GM23338 (cell line): Measurements from ENCODE around the gene CXCL12. TPM values are rescaled to one million over a fixed set of nuclear protein-coding genes. Genes with fewer than 3 reads are reported as not detected.

Source experiments
- ATAC-seq: fragments of 200-7000 bp; cut with Tn5 transposase; 3 replicates; pipeline ENCODE4 v1.9.1; 2020
- DNase-seq: peaks from one replicate; pipeline ENCODE4 v3.0.0-alpha.2; 2015; ENCODE audit warnings: low spot score
- H2AFZ ChIP-seq: fragments of 200-600 bp; sonication (generic); 2 replicates; pipeline ENCODE4 v1.8.0; 2016; ENCODE audit warnings: antibody characterized with exemption, mild to moderate bottlenecking, moderate library complexity
- H3F3A ChIP-seq: fragments of 200-600 bp; sonication (generic); replicated peaks from 2 replicates; pipeline ENCODE4 v1.8.0; 2017; ENCODE audit warnings: antibody characterized with exemption, mixed run types, low read depth
- H3K27ac ChIP-seq: fragments of 200-600 bp; sonication (generic); 2 replicates; pipeline ENCODE4 v1.6.1; 2016; ENCODE audit warnings: low read depth
- H3K27me3 ChIP-seq: fragments of 200-600 bp; sonication (generic); 2 replicates; pipeline ENCODE4 v1.8.0; 2016; ENCODE audit warnings: mild to moderate bottlenecking, mixed run types, moderate library complexity; ENCODE audit not compliant: insufficient read depth
- H3K36me3 ChIP-seq: fragments of 200-600 bp; sonication (generic); 2 replicates; pipeline ENCODE4 v1.8.0; 2016; ENCODE audit warnings: mild to moderate bottlenecking; ENCODE audit not compliant: insufficient read depth
- H3K4me1 ChIP-seq: fragments of 200-600 bp; sonication (generic); 2 replicates; pipeline ENCODE4 v1.8.0; 2016; ENCODE audit warnings: mild to moderate bottlenecking, moderate library complexity; ENCODE audit not compliant: insufficient read depth
- H3K4me2 ChIP-seq: fragments of 200-600 bp; sonication (generic); 2 replicates; pipeline ENCODE4 v1.7.1; 2017; ENCODE audit warnings: mixed run types
- H3K4me3 ChIP-seq: fragments of 200-600 bp; sonication (generic); 2 replicates; pipeline ENCODE4 v1.6.1; 2016; ENCODE audit warnings: mixed run types
- H3K79me2 ChIP-seq: fragments of 200-600 bp; sonication (generic); replicated peaks from 2 replicates; pipeline ENCODE4 v1.8.0; 2017; ENCODE audit warnings: mild to moderate bottlenecking; ENCODE audit not compliant: insufficient read depth
- H3K9me2 ChIP-seq: fragments of 200-600 bp; sonication (generic); 2 replicates; pipeline ENCODE4 v1.8.0; 2017; ENCODE audit not compliant: insufficient read depth
- H4K20me1 ChIP-seq: fragments of 200-600 bp; sonication (generic); replicated peaks from 2 replicates; pipeline ENCODE4 v1.8.0; 2017; ENCODE audit warnings: mild to moderate bottlenecking; ENCODE audit not compliant: insufficient read depth
- H3K27ac Mint-ChIP-seq: 2 replicates; pipeline ENCODE4 v1.8.0; 2020; ENCODE audit warnings: inconsistent platforms, mild to moderate bottlenecking, moderate library complexity, mixed read lengths
- H3K27me3 Mint-ChIP-seq: 3 replicates; pipeline ENCODE4 v1.8.0; 2022; ENCODE audit warnings: low read depth, mild to moderate bottlenecking, moderate library complexity, mixed read lengths, inconsistent platforms; ENCODE audit not compliant: insufficient read depth, poor library complexity
- H3K36me3 Mint-ChIP-seq: 3 replicates; pipeline ENCODE4 v1.8.0; 2021; ENCODE audit warnings: low read depth, mild to moderate bottlenecking, inconsistent platforms, moderate library complexity, mixed read lengths
- H3K4me1 Mint-ChIP-seq: 3 replicates; pipeline ENCODE4 v1.8.0; 2020; ENCODE audit warnings: mild to moderate bottlenecking, inconsistent platforms, mixed read lengths
- H3K4me3 Mint-ChIP-seq: 3 replicates; pipeline ENCODE4 v1.8.0; 2021; ENCODE audit warnings: moderate library complexity, mild to moderate bottlenecking, inconsistent platforms, mixed read lengths
- H3K9me3 Mint-ChIP-seq: 3 replicates; pipeline ENCODE4 v1.8.0; 2020; ENCODE audit warnings: moderate library complexity, mild to moderate bottlenecking, inconsistent platforms, mixed read lengths
- CREB1 ChIP-seq: fragments of 250-450 bp; sonication (Bioruptor Pico); IDR thresholded peaks from 2 replicates; pipeline ENCODE4 v1.5.0; 2020; ENCODE audit warnings: low read depth, mild to moderate bottlenecking, moderate library complexity
- EZH2 ChIP-seq: fragments of 200-600 bp; sonication (generic); IDR thresholded peaks from one replicate; pipeline ENCODE4 v1.8.0; 2017; ENCODE audit warnings: antibody characterized with exemption, mild to moderate bottlenecking, low read depth; ENCODE audit not compliant: unreplicated experiment
- JUNB ChIP-seq: IDR thresholded peaks from one replicate; pipeline ENCODE4 v1.6.1; 2016; ENCODE audit warnings: antibody characterized with exemption; ENCODE audit not compliant: unreplicated experiment
- REST ChIP-seq: IDR thresholded peaks from one replicate; pipeline ENCODE4 v1.6.1; 2018; ENCODE audit warnings: antibody characterized with exemption; ENCODE audit not compliant: unreplicated experiment
- ZNF462 ChIP-seq: fragments of 250-450 bp; sonication (Bioruptor Pico); IDR thresholded peaks from 2 replicates; pipeline ENCODE4 v1.5.0; 2020; ENCODE audit warnings: mild to moderate bottlenecking, moderate library complexity
- polyA plus RNA-seq: library from polyadenylated mRNA; unstranded; fragments of >200 nt; fragmentation: Nextera tagmentation; extraction: Ambion mirVana; gene quantifications from 2 replicates; pipeline ENCODE4 v1.2.1, GENCODE V29; 2016
- total RNA-seq: library from RNA; depleted of rRNA; stranded (reverse); fragments of >200 nt; shearing (Covaris generic); gene quantifications from 2 replicates; pipeline ENCODE4 v1.2.3, GENCODE V29; 2014
- TF ChIP-seq, protein P1 (sequence below), 2 experiments: fragments of 200-600 bp in 1 of 2; sonication (generic) in 1 of 2; conservative IDR thresholded peaks; 2 replicates each; pipeline versions ENCODE4 v1.5.1 to v1.6.1; 2016 to 2017; ENCODE audit warnings: antibody characterized with exemption in 2 of 2, low read depth in 2 of 2, mild to moderate bottlenecking in 2 of 2, moderate library complexity in 1 of 2

Gene CXCL12
- total and polyA plus RNA-seq, 2 experiments from 2014 or later = 53.8 to 58.5 TPM

DNA sequence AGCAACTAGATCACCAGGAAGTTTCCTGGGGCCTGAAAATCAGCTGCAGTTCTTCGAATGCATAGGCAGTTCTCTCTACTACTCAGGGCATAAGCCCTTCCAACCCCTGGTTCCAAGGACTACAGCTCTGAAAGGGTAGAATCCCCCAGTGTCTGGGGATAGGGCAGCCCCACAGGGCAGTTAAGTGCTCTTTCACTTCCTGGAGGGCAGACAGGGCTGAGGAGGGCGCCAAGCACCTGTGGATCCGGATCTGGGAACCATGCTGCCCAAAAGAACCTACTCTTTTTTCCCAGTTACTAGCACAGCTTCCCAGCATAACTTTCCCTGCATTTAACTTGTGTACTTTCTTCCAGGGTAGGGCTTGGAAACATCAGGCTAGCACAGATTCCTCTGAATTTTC is 41.1 kb downstream of the CXCL12 start:
- Histone ChIP-seq H3K4me2 (no peak overlapping the region), H3K27ac (0 out of 2 replicates have a peak overlapping the region, but pooled peaks have one; percentile 29), H3K9me2 (peaks cover 8% of the 10 kb centered on the region), H3F3A (no peaks in the 10 kb centered on the region), H3K4me3 (no peak overlapping the region), H2AFZ (no peak overlapping the region), H3K27me3 (no peaks in the 10 kb centered on the region), H3K36me3 (no peaks in the 10 kb centered on the region), H3K4me1 (peaks cover 10% of the 10 kb centered on the region), H4K20me1 (no peaks in the 10 kb centered on the region), H3K79me2 (no peaks in the 10 kb centered on the region)
- Mint-ChIP-seq H3K4me1 (peaks cover 35% of the 10 kb centered on the region; the same call in 2 of the 3 replicates), H3K4me3 (no peak overlapping the region), H3K9me3 (peaks cover 7% of the 10 kb centered on the region), H3K27me3 (peaks cover 14% of the 10 kb centered on the region), H3K27ac (no peak overlapping the region), H3K36me3 (peaks cover 11% of the 10 kb centered on the region)
- ATAC-seq (peak; percentile 75), DNase-seq (peak; percentile 39)
- TF ChIP-seq JUNB = no peak
- no peak for TF ChIP-seq CREB1 (CRISPR knock-in tag)
- TF ChIP-seq ZNF462 = no peak
- TF ChIP-seq, protein P1, sequence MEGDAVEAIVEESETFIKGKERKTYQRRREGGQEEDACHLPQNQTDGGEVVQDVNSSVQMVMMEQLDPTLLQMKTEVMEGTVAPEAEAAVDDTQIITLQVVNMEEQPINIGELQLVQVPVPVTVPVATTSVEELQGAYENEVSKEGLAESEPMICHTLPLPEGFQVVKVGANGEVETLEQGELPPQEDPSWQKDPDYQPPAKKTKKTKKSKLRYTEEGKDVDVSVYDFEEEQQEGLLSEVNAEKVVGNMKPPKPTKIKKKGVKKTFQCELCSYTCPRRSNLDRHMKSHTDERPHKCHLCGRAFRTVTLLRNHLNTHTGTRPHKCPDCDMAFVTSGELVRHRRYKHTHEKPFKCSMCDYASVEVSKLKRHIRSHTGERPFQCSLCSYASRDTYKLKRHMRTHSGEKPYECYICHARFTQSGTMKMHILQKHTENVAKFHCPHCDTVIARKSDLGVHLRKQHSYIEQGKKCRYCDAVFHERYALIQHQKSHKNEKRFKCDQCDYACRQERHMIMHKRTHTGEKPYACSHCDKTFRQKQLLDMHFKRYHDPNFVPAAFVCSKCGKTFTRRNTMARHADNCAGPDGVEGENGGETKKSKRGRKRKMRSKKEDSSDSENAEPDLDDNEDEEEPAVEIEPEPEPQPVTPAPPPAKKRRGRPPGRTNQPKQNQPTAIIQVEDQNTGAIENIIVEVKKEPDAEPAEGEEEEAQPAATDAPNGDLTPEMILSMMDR (conservative IDR thresholded peaks at IDR 0.05; ENCODE audit: low read depth in 2 of 2) = peak; percentile 14 to 67; a peak in 2 of 4 replicates
- TF ChIP-seq EZH2 = no peak
- no peak for TF ChIP-seq REST
